Hepatocyte (in vitro differentiated cells): ENCODE measurements around the gene ZIC1. TPM values are rescaled to one million over a fixed set of nuclear protein-coding genes. Genes with fewer than 3 reads are reported as not detected.

ENCODE experiments used
- DNase-seq: peaks from one replicate; pipeline ENCODE4 v3.0.0-alpha.2; 2016; ENCODE audit warnings: low spot score
- H2AFZ ChIP-seq: fragments of 200-600 bp; sonication (generic); 2 replicates; pipeline ENCODE4 v1.6.0; 2016; ENCODE audit warnings: antibody characterized with exemption, mild to moderate bottlenecking
- H3K27ac ChIP-seq: fragments of 200-600 bp; sonication (generic); 2 replicates; pipeline ENCODE4 v1.5.1; 2016; ENCODE audit warnings: mild to moderate bottlenecking
- H3K27me3 ChIP-seq: fragments of 200-600 bp; sonication (generic); 2 replicates; pipeline ENCODE4 v1.6.1; 2016
- H3K36me3 ChIP-seq: fragments of 200-600 bp; sonication (generic); replicated peaks from 2 replicates; pipeline ENCODE4 v1.5.1; 2016; ENCODE audit warnings: low read depth; ENCODE audit not compliant: insufficient read depth
- H3K4me1 ChIP-seq: fragments of 200-600 bp; sonication (generic); 2 replicates; pipeline ENCODE4 v1.5.1; 2016; ENCODE audit warnings: mild to moderate bottlenecking, moderate library complexity; ENCODE audit not compliant: insufficient read depth
- H3K4me2 ChIP-seq: fragments of 200-600 bp; sonication (generic); 2 replicates; pipeline ENCODE4 v1.6.0; 2016
- H3K4me3 ChIP-seq: fragments of 200-600 bp; sonication (generic); 2 replicates; pipeline ENCODE4 v1.5.1; 2016; ENCODE audit warnings: mild to moderate bottlenecking
- H3K79me2 ChIP-seq: fragments of 200-600 bp; sonication (generic); 2 replicates; pipeline ENCODE4 v1.6.0; 2017; ENCODE audit warnings: mild to moderate bottlenecking
- H3K9me2 ChIP-seq: fragments of 200-600 bp; sonication (generic); replicated peaks from 2 replicates; pipeline ENCODE4 v1.6.0; 2017; ENCODE audit warnings: mild to moderate bottlenecking; ENCODE audit not compliant: insufficient read depth
- H3K9me3 ChIP-seq: fragments of 200-600 bp; sonication (generic); 2 replicates; pipeline ENCODE4 v1.5.1; 2016; ENCODE audit warnings: low read depth, mild to moderate bottlenecking
- H4K20me1 ChIP-seq: fragments of 200-600 bp; sonication (generic); 2 replicates; pipeline ENCODE4 v1.6.0; 2016; ENCODE audit warnings: mild to moderate bottlenecking; ENCODE audit not compliant: insufficient read depth, poor library complexity, severe bottlenecking
- EZH2 ChIP-seq: fragments of 200-600 bp; sonication (generic); IDR thresholded peaks from 2 replicates; pipeline ENCODE4 v1.6.1; 2016; ENCODE audit warnings: antibody characterized with exemption, mild to moderate bottlenecking, borderline replicate concordance
- EZH2phosphoT487 ChIP-seq: fragments of 200-600 bp; sonication (generic); IDR thresholded peaks from one replicate; pipeline ENCODE4 v1.6.1; 2018; ENCODE audit warnings: antibody characterized with exemption, mild to moderate bottlenecking, low read depth, moderate library complexity; ENCODE audit not compliant: unreplicated experiment, severe bottlenecking
- WGBS: methylation state at CpG from one replicate; pipeline ENCODE4 v1.1.6; 2016; ENCODE audit warnings: low lambda C conversion rate; ENCODE audit errors: missing lambda C conversion rate; 5-methylcytosine and 5-hydroxymethylcytosine counted together
- polyA plus RNA-seq: library from polyadenylated mRNA; unstranded; fragments of >200 nt; fragmentation: Nextera tagmentation; extraction: Ambion mirVana; gene quantifications from 2 replicates; pipeline ENCODE4 v1.2.1, GENCODE V29; 2016
- total RNA-seq: library from RNA; depleted of rRNA; stranded (reverse); fragments of >200 nt; gene quantifications from 2 replicates; pipeline ENCODE4 v1.2.3, GENCODE V29; 2014
- TF ChIP-seq, protein P1 (sequence below): fragments of 200-600 bp; sonication (generic); IDR thresholded peaks from 2 replicates; pipeline ENCODE4 v1.5.1; 2016; ENCODE audit warnings: antibody characterized with exemption, mild to moderate bottlenecking; ENCODE audit not compliant: poor library complexity

ZIC1 gene
- total and polyA plus RNA-seq, 2 experiments from 2014 or later, result 0.10 TPM; not detected in 1

- H3K27me3 ChIP-seq, result peaks cover 100% of the 10 kb centered on the region
- H3K36me3 ChIP-seq, result no peaks in the 10 kb centered on the region
- no peaks in the 10 kb centered on the region for H3K9me2 ChIP-seq
- no peak overlapping the region for H3K4me3 ChIP-seq
- H3K4me2 ChIP-seq, result no peak overlapping the region
- no peaks in the 10 kb centered on the region for H3K4me1 ChIP-seq
- WGBS, result 10% methylated on average over 1 of the region's 1 CpG
- H2AFZ ChIP-seq, result no peak overlapping the region
- no peaks in the 10 kb centered on the region for H3K79me2 ChIP-seq
- DNase-seq, result no peak
- H4K20me1 ChIP-seq, result no peaks in the 10 kb centered on the region
- H3K27ac ChIP-seq, result no peak overlapping the region
- no peaks in the 10 kb centered on the region for H3K9me3 ChIP-seq
- TF ChIP-seq, protein P1, sequence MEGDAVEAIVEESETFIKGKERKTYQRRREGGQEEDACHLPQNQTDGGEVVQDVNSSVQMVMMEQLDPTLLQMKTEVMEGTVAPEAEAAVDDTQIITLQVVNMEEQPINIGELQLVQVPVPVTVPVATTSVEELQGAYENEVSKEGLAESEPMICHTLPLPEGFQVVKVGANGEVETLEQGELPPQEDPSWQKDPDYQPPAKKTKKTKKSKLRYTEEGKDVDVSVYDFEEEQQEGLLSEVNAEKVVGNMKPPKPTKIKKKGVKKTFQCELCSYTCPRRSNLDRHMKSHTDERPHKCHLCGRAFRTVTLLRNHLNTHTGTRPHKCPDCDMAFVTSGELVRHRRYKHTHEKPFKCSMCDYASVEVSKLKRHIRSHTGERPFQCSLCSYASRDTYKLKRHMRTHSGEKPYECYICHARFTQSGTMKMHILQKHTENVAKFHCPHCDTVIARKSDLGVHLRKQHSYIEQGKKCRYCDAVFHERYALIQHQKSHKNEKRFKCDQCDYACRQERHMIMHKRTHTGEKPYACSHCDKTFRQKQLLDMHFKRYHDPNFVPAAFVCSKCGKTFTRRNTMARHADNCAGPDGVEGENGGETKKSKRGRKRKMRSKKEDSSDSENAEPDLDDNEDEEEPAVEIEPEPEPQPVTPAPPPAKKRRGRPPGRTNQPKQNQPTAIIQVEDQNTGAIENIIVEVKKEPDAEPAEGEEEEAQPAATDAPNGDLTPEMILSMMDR, result no peak
- TF ChIP-seq EZH2 (no peak), EZH2phosphoT487 (no peak)
Measured at GRCh38 chr3:147401421-147401820, 7.7 kb upstream of the ZIC1 start.

DNA sequence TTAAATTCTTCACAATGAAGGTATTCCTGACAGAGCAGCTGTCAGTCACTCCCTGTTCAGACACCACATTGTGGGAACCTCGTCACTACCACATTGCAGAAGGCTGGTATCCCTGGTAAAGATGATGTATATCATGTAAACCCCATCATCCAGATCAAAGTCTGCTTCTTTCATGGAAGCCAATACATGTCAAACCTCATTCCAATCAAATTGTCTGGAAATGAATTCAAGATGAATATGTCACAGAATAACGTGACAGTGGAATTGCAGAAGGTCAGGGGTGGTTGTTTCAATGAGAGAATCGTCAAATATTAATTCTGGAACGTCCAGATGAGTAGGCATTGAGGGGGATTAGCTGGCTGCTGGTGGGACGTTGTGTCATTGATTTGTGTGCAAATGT lies 7.0 kb upstream of the ZIC1 start:
- TF ChIP-seq EZH2phosphoT487 (no peak), EZH2 (no peak)
- TF ChIP-seq, protein P1, result no peak
- DNase-seq, result no peak
- Histone ChIP-seq H4K20me1 (no peaks in the 10 kb centered on the region), H3K4me1 (no peaks in the 10 kb centered on the region), H3K9me2 (no peaks in the 10 kb centered on the region), H2AFZ (no peak overlapping the region), H3K27ac (no peak overlapping the region), H3K4me2 (no peak overlapping the region), H3K4me3 (no peak overlapping the region), H3K27me3 (peaks cover 100% of the 10 kb centered on the region), H3K9me3 (no peaks in the 10 kb centered on the region), H3K79me2 (no peaks in the 10 kb centered on the region), H3K36me3 (no peaks in the 10 kb centered on the region)
- WGBS, result 33% methylated on average over 5 of the region's 5 CpGs

DNA sequence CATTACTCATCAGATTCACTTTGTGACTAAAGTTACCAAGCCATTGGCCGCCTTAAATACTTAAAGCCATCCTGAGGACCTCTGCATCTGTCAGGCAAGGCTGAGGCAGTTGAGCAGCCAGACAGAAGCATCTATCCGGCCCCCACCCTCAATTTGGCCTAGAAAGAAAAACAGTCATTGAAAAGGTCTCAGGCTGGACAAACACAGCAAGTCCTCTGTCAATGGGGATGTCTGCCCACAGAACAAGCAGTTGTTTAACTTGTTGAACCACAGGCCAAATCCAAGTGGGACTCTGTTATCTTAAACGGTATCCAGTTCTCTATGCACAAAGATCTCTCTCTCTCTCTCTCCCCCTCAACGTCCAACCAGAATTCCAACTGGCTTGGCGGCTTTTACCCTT lies 5.7 kb upstream of the ZIC1 start:
- Histone ChIP-seq H2AFZ (no peak overlapping the region), H3K4me3 (no peak overlapping the region), H3K36me3 (no peaks in the 10 kb centered on the region), H4K20me1 (no peaks in the 10 kb centered on the region), H3K79me2 (no peaks in the 10 kb centered on the region), H3K27me3 (peaks cover 100% of the 10 kb centered on the region), H3K9me3 (no peaks in the 10 kb centered on the region), H3K4me1 (no peaks in the 10 kb centered on the region), H3K9me2 (no peaks in the 10 kb centered on the region), H3K27ac (no peak overlapping the region), H3K4me2 (no peak overlapping the region)
- TF ChIP-seq, protein P1, result no peak
- TF ChIP-seq EZH2 (no peak), EZH2phosphoT487 (no peak)
- DNase-seq, result no peak
- 47% methylated on average over 5 of the region's 5 CpGs for WGBS
